Activated T-cell treated with anti-CD3 and anti-CD28 coated beads for 48 hours (primary cell): ENCODE results near the gene MITF.

Experiments
- DNase-seq: peaks from one replicate; pipeline ENCODE4 v3.0.0-alpha.2; 2020; ENCODE audit warnings: low read depth

Gene MITF

DNA sequence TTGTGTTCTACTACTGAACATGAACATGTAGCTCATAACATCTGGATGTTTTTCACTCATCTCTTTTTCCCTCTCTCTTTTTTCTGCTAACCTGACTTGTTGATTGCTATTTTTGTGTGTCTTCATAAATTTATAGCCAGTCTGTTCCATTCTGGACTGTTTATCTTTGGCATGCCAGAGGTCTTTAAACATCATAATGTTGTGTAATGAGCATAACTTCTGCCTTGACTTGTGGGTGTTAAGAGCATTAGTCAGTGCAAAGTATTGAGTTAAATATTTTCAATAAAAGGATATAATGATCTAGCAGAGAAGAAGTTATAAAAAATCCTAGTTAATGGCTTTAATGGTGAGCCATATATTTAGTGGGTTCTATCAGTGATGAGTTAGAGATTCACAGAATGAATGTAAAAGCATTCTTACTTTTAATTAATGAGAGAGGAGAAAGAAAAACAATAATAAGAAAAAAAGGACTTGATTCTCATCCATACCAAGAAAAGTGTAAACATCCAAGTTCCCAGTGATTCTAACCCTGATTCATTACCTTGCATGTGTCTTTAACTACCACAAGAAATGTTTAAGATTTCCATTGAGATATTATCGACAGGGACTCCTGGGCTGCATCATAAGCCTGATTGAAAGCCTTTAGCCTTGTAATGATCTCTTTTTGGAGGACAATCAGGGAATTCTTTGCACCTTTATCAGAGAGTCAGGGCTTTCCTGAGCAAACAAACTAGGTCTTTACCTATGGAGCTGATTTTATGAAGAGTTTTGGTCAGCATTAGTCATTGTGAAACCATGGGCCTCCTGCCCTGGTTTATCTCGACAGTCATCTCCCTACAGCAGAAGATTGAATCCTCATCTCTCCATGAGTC, 22.9 kb downstream of the MITF start:
- no peak for DNase-seq

DNA sequence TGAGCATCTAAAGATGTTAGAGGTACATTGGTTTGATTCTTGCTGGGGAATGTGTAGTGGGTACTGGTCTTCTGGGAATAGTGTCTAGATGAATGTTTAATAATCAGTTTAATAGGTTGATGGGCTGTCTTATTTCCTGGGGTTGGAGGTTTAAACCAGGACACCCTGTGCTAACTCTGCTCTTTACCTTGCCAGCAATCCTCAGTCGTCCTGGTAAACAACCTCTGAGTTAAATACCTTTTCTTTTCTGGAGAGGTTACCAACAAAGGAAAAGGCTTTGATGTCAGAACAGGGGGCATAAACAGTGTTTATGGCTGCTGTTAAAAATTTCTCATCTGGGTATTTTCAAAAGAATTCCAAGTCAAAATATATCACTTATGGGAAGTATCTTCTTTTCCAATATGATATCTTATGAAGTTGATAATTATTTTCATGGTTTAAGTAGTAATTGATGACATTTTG, 23.5 kb downstream of the MITF start:
- no peak for DNase-seq

DNA sequence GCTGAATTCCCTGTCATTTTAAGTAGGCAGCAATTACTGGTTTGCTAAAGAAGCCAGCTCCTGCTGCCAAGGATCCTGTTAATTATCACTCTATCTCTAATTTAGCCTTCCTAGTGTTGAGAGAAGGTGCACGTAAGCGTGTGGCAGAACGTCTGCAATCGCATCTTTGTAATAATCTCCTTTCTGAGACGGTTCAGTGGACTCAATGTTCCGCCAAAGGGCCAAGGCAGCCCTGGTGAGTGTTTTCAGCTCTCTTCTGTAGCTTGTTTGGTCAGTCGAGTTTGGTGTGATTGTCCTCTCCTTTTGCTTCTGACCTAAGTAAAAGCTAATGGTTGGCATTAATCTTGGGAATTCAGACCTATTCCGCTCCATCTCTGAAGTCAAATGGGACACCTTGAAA, 24.2 kb downstream of the MITF start:
- no peak for DNase-seq

DNA sequence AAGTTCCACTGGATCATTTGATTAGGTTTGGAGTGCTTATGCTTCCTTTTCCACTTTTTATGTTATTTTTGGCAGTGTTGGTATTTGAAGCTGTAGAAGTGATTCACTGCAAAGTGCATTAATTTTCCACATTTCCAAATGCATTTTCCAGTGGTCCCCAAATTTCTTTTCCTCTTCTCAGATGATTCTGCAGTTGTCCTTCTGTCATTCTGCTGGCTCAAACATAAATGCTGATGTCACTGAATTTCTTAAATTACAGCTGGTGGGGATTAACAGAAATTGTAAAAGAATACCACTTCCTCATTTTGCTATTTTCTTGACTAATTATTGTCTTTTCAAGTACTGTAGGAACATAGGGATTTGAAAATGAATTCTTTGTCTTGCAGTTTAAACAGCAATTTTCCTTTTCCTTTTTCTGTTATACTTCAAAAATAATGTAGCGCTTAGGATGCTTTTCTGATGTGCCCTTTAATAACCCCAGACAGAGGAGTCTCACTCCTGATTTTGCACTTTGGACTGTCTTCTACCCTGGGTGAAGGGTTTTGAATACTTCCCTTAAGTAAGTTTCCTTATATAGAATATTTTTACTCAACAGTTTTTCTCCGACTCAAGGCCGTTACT, 25.0 kb downstream of the MITF start:
- DNase-seq: no peak

DNA sequence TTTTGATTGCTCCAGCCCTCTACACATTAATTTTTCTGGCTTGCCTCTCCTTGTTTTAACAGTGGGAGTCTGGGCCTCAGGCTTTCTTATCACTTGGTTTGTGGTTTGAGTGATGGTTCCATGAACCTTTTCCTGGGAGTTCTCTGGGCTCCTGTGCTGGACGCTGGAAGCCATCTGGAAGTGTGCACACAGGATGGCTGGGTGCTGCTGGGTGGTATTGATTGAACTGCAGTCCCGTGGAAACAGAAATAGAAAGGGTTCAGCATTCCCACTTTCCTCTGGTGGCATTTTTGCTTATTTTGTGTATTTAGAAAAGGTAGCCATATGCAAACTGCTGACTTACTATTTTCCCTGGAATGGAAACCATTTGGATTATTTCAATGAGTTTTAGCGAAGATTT, 25.6 kb downstream of the MITF start:
- no peak for DNase-seq

DNA sequence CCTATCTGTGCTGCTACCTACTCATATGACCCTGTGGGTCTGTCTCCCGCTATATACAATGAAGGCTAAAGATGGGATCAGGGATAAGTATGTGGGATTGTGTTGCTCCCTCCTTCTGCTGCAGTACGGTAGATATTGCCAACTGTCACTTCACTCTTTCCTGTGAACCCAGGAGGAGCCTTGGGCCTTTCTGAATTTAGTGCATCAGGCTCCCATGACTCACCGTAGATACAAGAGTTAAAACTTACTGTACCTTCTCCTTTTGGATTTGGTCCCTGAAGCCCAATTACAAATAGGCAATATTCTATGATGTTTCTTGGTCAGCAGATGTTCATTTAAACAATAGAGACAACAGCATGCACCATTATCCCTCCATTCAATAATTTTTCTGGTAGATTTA, 27.4 kb downstream of the MITF start:
- DNase-seq: no peak

DNA sequence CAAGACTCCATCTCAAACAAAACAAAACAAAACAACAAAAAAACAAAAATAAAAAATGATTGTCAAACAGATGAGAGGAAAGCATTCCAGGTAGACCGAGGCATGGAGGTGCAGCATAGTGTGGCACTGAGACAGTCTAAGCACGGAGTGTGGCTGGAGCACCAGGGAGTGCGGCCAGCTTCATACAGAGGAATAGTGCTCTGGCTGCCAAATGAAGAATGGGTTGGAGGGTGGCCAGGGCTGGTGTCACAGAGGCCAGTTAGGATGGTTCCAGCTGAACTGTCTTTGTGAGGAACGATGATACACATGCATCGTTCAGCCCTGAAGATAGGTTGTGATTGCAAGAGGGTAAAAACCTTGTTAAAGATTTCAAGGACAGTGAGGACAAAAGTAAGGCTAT, 28.3 kb downstream of the MITF start:
- no peak for DNase-seq

DNA sequence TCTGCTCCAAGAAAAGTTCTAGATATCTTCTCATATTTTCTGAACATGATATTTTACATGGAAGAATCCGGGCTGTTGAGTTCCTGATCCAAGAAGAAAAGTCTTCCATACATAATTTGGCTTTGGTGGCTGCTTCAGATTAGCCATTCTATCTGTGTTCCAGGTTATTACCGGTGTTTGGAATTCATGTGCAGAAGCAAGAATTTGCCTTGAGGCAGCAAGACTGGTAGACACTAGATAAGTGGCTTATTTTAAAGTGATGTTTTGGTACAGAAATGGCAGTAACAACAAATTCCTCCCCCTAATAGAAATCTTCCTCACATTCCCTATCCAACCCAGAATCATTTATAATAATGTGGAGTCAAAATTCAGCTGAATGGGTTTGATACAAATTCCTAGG, 29.2 kb downstream of the MITF start:
- no peak for DNase-seq

DNA sequence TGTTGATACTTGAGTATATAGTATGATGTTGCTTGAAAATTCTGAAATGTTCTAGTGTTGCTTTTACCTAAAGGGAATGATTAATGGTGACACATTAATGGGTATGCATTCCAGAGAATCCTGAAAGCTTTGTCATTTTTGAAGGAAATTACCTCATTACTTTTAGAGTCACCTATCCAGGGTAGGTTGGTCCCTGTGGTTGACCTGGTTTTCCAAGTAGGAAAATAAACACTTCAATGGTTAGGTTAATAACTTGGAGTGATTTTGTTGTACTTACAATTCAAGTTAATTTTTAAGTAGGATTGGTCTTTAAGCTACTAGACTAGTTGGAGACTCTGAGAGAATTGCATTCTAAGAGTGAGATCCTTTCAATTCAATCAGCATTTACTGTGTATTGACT, 31.0 kb downstream of the MITF start:
- DNase-seq: no peak

DNA sequence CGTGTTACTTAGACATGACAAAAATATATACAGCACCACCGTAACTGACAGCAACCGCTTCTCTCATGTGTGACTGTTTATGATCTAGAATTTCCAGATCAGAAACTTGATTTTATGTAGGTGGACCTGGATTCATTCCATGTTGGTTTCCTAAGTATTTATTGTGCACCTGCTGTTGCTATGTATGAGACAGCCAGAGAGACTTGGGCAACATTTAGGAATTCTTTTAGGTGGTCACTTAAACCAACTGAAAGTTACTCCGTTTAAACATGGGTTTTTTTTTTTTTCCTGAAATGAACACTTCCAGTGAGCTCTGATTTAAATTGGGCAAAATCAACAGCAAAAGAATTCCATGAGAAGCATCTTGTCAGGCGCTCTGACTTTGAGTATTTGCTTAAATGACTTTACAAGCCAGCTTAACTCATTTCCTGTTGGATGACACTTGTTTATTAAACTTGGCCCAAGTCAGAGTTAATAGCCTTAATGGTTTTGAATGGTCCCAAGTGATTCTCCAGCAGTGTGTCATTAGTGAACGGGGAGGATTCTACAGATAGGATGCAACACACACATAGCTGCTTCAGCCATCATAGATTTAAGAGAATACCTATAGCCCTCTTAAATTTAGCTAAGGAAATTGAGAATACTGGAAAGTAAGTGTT, 31.8 kb downstream of the MITF start:
- DNase-seq: no peak

DNA sequence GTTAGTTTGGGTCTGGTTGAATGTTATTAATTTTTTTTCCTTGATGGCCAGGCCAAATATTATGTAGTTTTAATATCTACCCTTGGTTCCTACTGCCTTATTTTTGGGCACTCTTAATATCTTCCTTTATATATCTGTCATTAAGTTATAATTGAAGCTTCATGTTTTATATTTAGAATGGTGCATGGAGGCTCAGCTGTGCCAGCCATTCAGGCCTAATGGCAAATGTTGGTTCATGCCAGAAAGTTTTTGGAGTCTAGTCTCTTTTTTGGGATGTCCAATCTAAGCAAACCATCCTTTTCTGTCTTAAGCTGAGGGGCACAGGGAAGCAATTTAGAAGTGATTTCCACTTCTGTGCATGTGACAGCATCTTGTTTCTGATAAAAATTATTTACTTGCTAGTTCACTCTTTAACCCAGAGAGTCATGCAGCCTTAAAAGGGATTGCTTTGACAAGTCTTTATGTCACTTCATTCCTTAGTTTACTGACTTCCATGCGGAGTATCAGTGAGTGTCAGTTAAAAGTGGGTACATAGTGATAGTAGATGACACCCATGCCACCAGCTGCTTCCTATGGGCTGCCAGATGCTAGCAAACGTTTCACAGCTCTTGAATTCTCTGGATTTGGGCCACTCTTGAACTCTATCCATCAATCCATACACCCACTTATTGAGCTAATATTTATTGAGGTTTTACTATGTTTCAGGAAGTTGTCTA, 33.0 kb downstream of the MITF start:
- DNase-seq: no peak

DNA sequence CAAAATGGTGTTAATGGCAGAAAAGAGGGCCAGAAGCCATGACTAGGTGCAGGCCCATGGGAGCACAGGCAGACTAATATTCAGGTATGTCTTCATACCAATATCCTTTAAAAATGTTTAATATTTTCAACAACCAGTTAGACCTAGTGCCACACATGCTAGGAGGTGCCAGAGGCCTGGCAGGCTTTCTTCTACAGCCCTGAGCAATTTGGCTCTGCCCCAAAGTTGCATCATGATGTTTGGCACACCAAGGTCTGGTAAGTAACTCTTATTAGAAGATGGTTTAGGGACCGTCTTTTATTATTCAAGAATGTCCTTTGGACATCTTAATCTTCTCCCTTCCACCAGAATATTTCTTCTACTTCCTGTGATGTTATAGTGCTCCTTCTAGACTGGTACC, 34.8 kb downstream of the MITF start:
- no peak for DNase-seq

DNA sequence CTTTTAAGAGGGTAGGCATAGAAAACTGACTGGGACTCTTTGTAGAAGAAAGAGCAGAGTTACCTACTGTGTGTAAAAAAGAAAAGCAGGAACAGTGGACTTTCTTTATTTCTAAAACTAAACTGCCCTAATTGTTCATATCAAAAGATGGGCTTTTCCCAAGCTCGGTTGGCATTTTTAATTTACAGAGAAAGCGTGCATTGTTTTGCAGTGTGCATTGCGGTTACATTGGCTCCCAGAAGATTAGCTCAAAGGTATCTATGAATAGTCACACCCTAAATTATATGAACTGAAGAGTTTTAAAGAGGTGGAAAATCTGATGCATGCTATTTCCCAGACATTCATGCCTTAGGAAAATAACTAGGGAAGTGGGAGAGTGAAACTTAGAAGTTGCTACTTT, 36.5 kb downstream of the MITF start:
- no peak for DNase-seq

DNA sequence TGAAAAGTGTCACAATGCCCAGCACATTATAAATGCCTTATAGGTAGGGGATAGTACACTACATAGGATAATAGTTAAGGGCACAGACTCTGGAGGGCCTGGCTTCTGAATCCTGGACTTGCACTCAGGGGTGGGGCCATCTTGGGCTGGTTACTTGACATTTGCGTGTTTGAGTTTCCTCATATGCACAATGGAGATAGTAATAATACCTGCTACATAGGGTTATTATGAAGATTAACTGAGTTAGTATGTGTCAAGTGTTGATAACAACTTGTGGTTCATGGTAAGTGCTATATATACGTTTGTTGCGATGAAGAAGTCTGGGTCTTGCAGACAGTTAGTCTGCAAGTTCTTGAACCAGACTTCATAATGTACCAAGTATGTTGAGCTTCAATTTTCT, 37.0 kb downstream of the MITF start:
- no peak for DNase-seq

DNA sequence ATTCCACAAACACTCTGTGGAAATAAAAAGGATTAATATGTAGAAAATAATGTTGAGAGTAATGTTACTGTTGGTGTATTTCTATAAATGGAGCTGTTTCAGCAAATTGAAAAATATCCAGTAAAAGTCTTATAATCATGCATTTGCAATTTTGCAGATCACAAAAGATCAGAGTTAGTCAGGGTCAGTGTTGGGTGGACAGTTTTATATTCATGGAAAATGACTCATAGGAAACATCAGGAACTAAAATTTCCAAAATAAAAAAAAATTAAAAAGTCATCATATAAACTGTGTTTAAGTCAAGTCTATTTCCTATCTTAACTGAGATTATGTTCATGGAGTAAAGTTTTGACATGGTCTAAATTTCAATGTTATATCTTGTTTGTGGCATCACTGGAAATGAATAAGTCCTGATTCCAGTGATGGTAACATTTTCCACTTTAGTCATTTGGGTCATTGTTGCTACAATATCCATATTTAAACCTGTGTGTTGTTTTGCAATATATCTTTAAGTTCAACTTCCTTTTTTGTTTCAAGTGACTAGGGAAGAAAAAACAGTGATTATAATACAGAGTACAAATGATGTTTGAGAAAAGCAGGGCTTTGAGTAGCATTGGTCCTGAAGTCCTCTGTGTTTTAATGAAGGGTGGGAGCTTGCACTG, 37.8 kb downstream of the MITF start:
- no peak for DNase-seq

DNA sequence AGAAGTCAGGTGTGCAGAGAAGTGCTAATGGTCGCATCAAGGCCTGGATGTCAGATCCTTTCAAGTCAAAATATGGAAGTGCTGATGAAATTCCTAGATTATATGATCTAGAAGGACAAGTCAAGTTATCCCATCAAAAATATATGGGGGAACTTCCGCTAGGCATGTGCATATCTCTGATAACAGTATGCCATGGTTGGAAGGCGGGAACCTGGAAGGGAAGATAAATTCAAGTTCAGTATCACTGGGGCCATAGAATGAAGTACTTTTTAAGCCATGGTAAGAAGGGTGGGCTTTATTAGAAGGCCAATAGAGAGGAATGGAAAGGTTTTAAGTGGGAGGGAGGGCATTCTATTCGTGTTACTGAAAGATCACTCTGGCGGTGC, 38.3 kb downstream of the MITF start:
- DNase-seq: no peak

DNA sequence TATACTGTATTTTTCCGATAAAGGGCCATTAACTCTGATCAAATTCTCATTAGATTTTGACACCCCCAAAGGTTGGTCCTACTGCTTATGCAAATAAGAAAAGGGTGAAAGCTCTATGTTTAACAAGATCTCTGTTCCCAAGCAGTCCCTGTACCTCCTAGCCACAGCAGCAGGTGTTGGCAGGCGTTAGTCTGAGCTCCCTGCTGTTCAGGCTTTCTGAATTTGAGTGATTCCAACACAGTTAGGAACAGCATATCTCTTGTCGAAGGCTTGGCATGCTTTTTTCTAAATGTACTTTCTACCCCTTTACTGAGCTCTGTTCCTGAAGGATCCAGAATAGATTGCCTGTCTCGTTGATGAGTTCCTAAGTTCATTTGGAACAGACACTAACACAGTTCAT, 42.3 kb downstream of the MITF start:
- DNase-seq: no peak

DNA sequence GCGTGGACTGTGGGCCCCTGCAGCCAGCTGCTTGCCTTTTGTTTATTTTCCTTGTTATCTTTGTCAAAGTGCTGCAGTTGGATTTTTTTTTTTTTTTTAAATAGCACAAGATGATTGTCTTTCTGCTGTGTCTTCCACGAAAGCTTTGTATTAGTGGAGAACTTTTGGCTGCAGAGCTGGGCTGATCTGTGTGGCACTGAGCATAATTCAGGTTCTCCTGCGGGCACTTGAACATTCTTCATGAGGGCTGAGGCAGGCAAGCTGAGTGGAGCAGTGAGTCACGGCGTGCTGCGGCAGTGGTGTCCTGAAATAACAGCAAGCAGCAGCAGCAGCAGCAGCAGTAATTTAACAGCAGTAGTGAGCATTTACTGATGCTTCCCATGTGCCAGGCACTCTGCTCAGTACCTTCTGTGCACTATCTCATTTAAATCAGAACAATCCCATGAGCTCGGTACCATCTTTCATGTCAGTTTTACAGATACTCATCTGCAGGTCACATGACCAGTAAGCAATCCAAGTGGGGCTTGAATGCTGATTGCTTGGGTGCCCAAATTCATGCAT, 45.8 kb downstream of the MITF start:
- no peak for DNase-seq

DNA sequence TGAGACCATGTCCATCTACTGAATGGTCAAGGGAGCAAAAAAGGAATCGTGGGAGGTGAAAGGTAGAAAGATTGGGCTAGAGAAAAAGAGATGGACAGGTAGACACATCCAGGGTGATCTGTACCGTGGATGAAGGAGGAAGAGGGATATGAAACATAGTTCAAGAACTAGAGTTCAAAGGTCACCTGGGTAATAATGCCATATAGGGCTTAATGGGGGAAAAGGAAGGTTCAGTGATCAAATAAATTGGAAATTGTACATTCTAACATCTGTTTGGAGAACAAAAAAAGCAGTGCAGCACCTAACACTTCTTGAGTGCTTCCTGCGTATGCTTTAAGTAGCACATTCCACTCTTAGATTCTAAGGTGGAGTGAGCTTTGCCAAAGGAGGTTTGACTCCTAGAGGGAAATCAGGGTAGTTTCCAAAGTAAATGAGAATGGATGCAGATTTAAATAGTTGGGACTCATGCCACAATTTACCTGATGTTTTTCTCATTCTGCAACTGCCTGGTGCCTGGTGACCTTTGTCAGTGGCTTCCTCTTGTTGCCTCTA, 46.6 kb downstream of the MITF start:
- DNase-seq: no peak

DNA sequence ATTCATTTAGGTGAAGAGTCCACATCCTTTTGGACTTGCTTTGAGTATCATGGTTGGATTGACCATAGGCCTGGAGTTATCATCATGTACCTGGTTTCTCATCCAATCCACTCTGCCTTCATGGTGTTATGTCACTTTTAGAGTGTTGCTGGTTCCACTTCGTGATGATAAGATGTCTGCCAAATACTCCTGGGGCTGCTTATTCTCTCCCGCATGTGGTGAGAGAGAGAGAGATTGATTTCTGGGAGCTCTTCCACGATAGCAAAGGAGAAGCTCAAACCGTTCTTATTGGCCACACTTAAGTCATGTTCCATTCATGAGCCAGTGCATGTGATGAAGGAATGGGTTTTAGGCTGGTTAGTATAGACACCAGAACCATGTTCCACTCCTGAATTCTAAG, 47.6 kb downstream of the MITF start:
- DNase-seq: no peak

DNA sequence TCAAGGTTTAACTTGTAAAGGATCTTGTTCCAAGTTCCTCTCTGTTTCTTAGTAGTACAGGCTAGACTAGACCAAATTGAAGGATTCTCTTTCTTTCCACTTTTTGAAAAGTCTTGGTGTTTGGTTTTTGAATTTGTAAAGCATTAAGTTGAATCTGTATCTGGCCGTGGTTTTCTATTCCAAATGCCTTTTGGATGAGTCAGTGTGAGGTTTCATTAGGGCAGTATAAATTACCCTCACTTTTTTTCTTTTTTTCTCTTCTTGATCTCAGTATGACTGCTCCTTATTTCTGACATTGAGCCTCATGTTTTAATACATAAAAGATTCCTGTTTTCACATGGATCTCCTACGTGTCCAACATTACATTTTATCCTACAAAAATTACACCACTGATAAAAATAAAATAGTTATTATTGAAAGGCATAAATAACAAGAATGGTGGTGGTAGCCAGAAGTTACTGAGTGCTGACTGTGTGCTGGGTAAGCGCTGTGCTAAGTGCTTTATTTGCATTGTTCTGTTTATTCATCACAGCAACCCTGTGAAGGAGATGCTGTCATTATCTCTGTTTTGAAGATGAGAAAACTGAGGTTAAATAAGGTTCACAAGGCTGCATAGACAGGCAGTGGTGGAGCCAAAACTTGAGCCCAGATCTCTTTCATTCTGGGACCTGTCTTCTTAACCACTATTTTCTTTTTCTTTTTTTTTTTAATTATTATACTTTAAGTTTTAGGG, 48.3 kb downstream of the MITF start:
- no peak for DNase-seq
